Peyer's patch (tissue), 4 donors: ENCODE data around the gene DDI2. TPM values are rescaled to one million over a fixed set of nuclear protein-coding genes. Genes with fewer than 3 reads are reported as not detected.

Experiments
- DNase-seq, 3 donors: peaks; one replicate each; pipeline ENCODE4 v3.0.0-alpha.2; 2017 to 2019
- H3K27ac ChIP-seq, 4 donors: fragments of 200-600 bp; sonication (generic); one replicate each; pipeline ENCODE4 v1.5.1; 2016 to 2019
- H3K27me3 ChIP-seq, 2 donors: fragments of 200-600 bp; sonication (generic); one replicate each; pipeline ENCODE4 v1.5.1; 2019
- H3K36me3 ChIP-seq, 3 donors: fragments of 200-600 bp; sonication (generic); one replicate each; pipeline ENCODE4 v1.5.1; 2016 to 2019
- H3K4me1 ChIP-seq, 4 donors: fragments of 200-600 bp; sonication (generic); one replicate each; pipeline ENCODE4 v1.5.1; 2016 to 2019
- H3K4me3 ChIP-seq, 4 donors: fragments of 200-600 bp; sonication (generic); 1 replicate in 3 of 4; 2 replicates in 1 of 4; pipeline ENCODE4 v1.5.1; 2016 to 2019; ENCODE audit warnings: mild to moderate bottlenecking in 1 of 4
- H3K9me3 ChIP-seq, 4 donors: fragments of 200-600 bp; sonication (generic); one replicate each; pipeline ENCODE4 v1.5.1; 2016 to 2019; ENCODE audit warnings: mild to moderate bottlenecking in 1 of 4
- CTCF ChIP-seq, 6 experiments: fragments of 450-650 bp in 4 of 6; fragments of 200-600 bp in 2 of 6; sonication (generic) in 1 of 6; IDR thresholded peaks; one replicate each; pipeline ENCODE4 v1.5.1; 2017 to 2019; ENCODE audit warnings: antibody characterized with exemption in 6 of 6, mild to moderate bottlenecking in 3 of 6, moderate library complexity in 1 of 6
- POLR2A ChIP-seq, 2 donors: fragments of 450-650 bp; IDR thresholded peaks; one replicate each; pipeline ENCODE4 v1.5.1; 2017; ENCODE audit warnings: antibody characterized with exemption in 2 of 2, mild to moderate bottlenecking in 2 of 2, moderate library complexity in 2 of 2
- total RNA-seq, 4 donors: library from RNA; depleted of rRNA; stranded (reverse); fragments of >200 nt; gene quantifications; one replicate each; pipeline ENCODE4 v1.1.0, GENCODE V29; 2016

Gene DDI2
- total RNA-seq, 4 donors from 2014 or later: 56.0 to 97.1 (median 68.5) TPM

DNA sequence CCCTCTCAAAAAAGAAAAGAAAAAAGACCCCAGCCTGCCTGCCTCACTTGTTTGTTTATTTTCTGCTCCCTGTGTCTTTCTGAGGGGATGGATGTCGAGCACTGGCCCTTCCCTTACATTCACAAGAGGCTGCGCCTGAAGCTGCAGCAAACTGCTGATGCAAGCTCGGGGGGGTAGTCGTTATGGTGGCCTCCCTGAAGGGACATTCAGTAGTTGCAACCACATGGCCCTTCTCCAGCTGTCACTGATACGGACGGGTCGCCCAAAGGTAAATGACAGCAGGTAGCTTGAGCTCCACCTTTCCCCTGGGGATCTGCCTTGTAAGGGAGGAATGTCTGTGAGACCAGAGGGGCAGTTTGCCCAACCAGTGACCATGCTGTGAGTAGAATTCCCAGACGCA lies 84.5 kb downstream of the DDI2 start:
- TF ChIP-seq POLR2A (IDR thresholded peaks at IDR 0.05) (no peak), CTCF (IDR thresholded peaks at IDR 0.05) (no peak)
- H3K27me3 ChIP-seq: no peaks in the 10 kb centered on the region
- peaks cover 0 to 5% (median 0%) of the 10 kb centered on the region in 3 donors for H3K36me3 ChIP-seq
- no peak overlapping the region for H3K27ac ChIP-seq
- H3K4me3 ChIP-seq: no peak overlapping the region
- H3K9me3 ChIP-seq: no peaks in the 10 kb centered on the region
- H3K4me1 ChIP-seq: peaks cover 0 to 33% (median 8%) of the 10 kb centered on the region in 4 donors
- DNase-seq: no peak

DNA sequence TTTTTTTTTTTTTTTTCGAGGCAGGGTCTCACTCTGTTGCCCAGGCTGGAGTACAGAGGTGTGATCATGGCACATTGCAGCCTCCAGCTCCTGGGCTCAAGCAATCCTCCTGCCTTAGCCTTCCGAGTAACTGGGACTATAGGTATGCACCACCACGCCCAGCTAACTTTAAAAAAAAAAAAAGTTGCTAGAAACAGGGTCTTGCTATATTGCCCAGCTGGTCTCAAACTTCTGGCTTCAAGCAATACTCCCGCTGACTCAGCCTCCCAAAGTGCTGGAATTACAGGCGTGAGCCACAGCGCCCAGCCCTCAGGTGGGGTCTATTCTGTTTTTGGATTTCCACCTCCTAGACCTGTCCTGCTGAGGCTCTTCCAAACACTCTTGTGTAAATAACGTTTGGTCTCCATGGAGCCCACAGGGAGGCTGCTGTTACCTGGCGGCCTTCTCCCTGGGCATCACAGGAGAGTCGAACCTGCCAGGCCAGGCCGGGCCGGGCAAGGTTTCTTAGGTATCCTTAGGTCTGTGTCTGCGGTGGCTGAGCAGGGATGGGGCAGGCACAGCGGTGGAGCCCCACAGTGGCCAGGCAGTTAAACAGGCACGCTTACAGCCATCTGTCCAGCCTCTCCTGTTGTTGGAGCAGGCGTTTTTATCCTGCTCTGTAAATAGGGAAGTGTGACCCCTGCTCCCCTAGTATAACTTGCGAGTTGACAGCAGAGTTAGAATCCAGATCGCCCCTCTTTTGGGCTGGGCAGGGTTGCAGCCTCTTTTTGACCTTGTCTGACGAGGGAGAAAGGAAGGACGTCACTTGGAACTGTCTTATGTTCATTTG lies 85.7 kb downstream of the DDI2 start:
- peak in 2 of 3 donors; percentile 71 to 72 for DNase-seq
- H3K36me3 ChIP-seq: peaks cover 0 to 3% (median 0%) of the 10 kb centered on the region in 3 donors
- H3K4me1 ChIP-seq: peaks cover 0 to 33% (median 2%) of the 10 kb centered on the region in 4 donors
- peak overlapping the region; percentile 46 to 88 (median 65) for H3K27ac ChIP-seq
- H3K4me3 ChIP-seq: peak overlapping the region in 1 of 4 donors; percentile 22
- no peak for TF ChIP-seq POLR2A (IDR thresholded peaks at IDR 0.05)
- peak in 3 of 6 experiments; percentile 31 to 51 (median 41) for TF ChIP-seq CTCF (IDR thresholded peaks at IDR 0.05)
- no peaks in the 10 kb centered on the region for H3K27me3 ChIP-seq
- H3K9me3 ChIP-seq: no peaks in the 10 kb centered on the region

DNA sequence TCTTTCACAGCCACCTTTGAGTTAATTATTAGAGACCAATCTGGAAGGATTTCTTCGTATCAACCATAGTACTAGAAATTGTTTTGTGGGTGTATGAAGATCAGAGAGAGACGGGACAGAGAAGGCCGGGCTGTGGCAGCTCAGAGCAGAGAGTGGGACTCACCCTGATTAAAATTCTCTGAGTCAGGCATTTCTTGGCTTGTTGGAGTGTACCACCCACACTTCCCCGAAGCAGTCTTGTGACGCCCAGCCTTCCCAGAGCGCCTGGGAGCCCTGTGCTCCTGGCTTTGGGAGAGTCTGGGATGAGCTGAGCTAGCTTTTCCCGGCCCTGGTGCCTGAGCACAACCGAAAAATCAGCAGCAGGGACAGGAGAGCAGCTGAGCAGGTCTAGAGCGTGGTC lies 86.3 kb downstream of the DDI2 start:
- no peak for TF ChIP-seq POLR2A (IDR thresholded peaks at IDR 0.05)
- no peak for TF ChIP-seq CTCF (IDR thresholded peaks at IDR 0.05)
- peaks cover 0 to 3% (median 0%) of the 10 kb centered on the region in 3 donors for H3K36me3 ChIP-seq
- DNase-seq: peak in 2 of 3 donors; percentile 64 to 66
- peaks cover 0 to 33% (median 0%) of the 10 kb centered on the region in 4 donors for H3K4me1 ChIP-seq
- H3K27me3 ChIP-seq: no peaks in the 10 kb centered on the region
- no peaks in the 10 kb centered on the region for H3K9me3 ChIP-seq
- H3K27ac ChIP-seq: peak overlapping the region; percentile 46 to 88 (median 65)
- H3K4me3 ChIP-seq: peak overlapping the region in 1 of 4 donors; percentile 22

GRCh38 chr1:15704526-15705183 lies 87.4 kb downstream of the DDI2 start:
- Histone ChIP-seq H3K27me3 (no peaks in the 10 kb centered on the region), H3K36me3 (peaks cover 0 to 3% (median 0%) of the 10 kb centered on the region in 3 donors), H3K4me1 (peaks cover 0 to 33% (median 0%) of the 10 kb centered on the region in 4 donors), H3K9me3 (no peaks in the 10 kb centered on the region), H3K4me3 (no peak overlapping the region), H3K27ac (peak overlapping the region in 2 of 4 donors; percentile 69 to 88)
- DNase-seq: no peak
- TF ChIP-seq CTCF (IDR thresholded peaks at IDR 0.05) (no peak), POLR2A (IDR thresholded peaks at IDR 0.05) (no peak)

DNA sequence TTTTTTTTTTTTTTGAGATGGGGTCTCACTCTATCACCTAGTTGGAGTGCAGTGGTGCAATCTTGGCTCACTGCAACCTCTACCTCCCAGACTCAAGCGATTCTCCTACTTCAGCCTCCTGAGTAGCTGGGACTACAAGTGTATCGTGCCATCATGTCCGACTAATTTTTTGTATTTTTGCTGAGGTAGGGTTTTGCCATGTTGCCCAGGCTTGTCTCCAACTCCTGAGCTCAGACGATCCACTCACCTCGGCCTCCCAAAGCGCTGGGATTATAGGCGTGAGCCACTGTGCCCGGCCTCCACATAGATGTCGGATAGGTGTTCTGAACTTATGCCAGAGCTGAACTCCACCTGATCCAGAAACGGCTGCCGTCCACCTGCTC lies 87.9 kb downstream of the DDI2 start:
- TF ChIP-seq POLR2A (IDR thresholded peaks at IDR 0.05) (no peak), CTCF (IDR thresholded peaks at IDR 0.05) (no peak)
- H3K4me3 ChIP-seq: no peak overlapping the region
- no peaks in the 10 kb centered on the region for H3K9me3 ChIP-seq
- peaks cover 0 to 29% (median 0%) of the 10 kb centered on the region in 4 donors for H3K4me1 ChIP-seq
- H3K27ac ChIP-seq: peak overlapping the region in 1 of 4 donors; percentile 88
- peaks cover 0 to 3% (median 0%) of the 10 kb centered on the region in 3 donors for H3K36me3 ChIP-seq
- H3K27me3 ChIP-seq: no peaks in the 10 kb centered on the region
- DNase-seq: no peak
